ENCODE results near the gene CLDN19.

Gene CLDN19

DNA sequence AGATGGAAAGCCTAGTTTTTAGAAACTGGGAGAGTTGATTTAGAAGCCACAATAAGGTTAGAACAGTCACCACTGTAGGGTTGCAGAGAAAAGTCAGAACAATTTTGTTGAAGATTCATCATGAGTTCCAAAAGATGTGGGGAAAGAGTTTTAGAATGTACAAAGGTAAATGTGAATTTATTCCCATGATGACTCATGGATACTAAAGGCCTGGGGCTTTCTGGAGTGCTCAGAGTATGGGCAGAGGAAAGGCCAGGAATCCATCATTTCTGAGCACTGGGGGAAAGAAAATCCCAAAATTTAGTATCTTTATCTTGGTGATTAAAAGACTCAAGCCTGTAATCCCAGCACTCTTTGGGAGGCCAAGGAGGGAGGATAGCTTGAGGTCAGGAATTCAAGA, 40.0 kb downstream of the CLDN19 start:
- DNase-seq (ENCODE audit: low read depth in 2 of 2), result no peak

DNA sequence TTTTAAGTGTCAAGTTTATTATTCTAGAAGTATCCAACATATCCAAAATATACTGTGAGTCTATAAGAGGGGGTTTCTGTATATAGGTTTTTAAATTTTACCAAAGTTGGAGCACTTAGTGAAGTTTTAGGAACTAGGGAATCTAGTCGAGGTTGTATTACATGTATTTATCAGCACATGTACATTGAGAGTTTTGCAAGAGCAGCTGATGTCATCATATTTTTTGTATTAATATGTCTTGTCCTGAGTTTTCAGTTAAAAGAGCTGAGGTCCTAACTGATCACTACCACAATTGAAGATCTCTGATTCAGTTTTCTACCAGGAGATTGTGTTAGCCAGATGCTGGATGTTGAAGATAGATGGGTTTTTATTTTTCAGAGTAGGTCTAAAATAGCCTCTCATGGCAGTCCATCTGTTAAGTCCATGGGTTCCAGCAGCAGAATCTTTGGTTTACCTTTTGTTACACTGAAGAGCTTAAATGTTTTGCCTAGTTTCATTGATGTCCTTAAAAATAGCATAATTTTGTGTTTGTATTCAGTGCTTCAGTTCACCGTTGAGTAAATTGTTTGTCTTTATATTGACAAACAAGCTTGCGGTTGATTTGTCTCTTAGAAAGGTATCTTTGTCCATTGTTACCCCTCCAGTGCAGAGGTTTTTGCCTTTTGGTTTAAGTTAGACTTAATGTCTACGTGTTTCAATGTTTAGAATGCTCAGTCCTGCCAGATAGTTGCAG, 41.8 kb downstream of the CLDN19 start:
- no peak for DNase-seq (ENCODE audit: low read depth in 2 of 2)

DNA sequence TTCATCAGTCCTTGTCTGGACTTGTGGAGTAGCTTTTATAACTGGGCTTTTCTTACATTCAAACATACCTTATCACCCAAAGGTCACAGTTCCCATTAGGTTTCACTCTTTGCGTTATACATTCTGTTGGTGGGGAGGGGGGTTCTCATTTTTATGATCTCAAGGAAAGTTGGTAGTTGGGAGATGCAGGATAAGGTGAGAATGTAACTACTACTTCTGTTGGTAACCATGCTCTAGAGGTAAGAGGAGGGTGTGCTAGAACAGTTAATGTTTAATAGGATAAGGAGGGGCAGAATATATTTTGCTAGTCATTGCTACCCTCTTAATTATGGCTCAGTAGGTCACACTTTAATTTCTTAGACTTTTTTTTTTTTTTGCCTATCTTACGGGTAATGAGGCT, 47.1 kb downstream of the CLDN19 start:
- no peak for DNase-seq (ENCODE audit: low read depth in 2 of 2)

DNA sequence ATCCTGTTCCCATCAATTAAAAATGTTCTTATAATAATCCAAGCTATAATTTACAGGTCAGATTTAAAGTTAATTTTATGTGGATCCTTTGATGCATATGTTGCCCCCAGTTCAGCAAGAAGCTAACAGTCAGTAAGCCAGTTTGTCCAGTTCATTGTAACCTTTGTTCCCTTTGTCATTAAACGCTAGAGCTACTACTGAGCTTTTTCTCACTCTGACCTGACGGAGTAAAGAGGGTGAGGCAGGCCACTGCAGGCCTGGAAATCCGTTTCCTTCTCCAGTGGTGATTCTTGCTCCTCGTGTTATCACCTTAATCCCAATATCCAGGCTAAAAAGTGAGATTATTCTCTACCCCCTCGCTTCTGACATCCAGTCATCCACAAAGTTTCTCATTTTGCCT, 47.6 kb downstream of the CLDN19 start:
- no peak for DNase-seq (ENCODE audit: low read depth in 2 of 2)

DNA sequence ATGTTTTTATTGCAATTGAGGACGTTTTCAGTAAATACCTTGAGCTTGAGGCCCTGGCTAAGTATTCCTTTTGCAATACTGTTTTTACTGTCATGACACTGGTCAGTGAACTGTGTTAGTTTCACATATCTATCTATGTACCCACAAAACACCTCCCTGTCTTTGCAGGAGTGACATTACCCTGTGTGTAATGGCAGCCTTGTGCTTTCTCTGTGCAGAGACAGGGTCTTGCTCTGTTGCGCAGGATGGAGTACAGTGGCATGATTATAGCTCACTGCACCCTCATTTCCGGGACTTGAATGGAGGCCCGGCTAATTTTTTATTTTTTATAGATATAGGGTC, 48.9 kb downstream of the CLDN19 start:
- no peak for DNase-seq (ENCODE audit: low read depth in 2 of 2)

- DNase-seq (ENCODE audit: low read depth in 2 of 2), result no peak
Observed at GRCh38 chr1:42690477-42691156, 49.4 kb downstream of the CLDN19 start.

GRCh38 chr1:42689912-42690311, 50.1 kb downstream of the CLDN19 start:
- DNase-seq (ENCODE audit: low read depth in 2 of 2), result no peak

DNA sequence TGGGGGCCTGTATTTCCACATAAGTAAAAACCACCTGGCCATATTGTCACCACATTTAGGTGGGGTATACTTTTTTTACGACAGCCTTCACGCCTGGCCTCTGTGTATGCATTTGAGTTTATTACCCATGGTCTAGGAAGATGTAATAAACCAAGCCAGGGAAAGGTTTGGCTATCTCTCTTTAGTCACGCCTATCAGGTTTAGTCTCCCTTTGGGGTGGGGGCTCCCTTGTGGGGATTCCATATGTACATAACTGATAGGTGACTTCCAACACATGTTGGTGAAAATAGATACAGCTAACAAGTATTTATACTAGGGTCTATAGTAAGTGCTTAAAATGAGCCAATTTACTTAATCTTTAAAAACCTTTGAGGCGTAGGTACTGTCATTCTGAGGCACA, 53.6 kb downstream of the CLDN19 start:
- DNase-seq (ENCODE audit: low read depth in 2 of 2), result no peak

- no peak for DNase-seq (ENCODE audit: low read depth in 2 of 2)
Observed at GRCh38 chr1:42684139-42684538, 55.9 kb downstream of the CLDN19 start.

Data from stimulated activated CD8-positive, alpha-beta memory T cell treated with anti-CD3 and anti-CD28 coated beads, Interleukin-15, amount 100 ng/mL, for 4 hours (primary cell).